BLaER1 treated with 17β-estradiol and CSF1 and Interleukin-3, amounts not matched to agents 10 nM and 100 nM (cell line): ENCODE results near the gene VPS8.

ENCODE experiments used
- H3K27ac ChIP-seq, 11 experiments: shearing (Covaris generic); formaldehyde crosslinking; 2 replicates each; pipeline ENCODE4 v1.8.1; 2022
- H3K27me3 ChIP-seq, 11 experiments: shearing (Covaris generic); formaldehyde crosslinking; 2 replicates each; pipeline ENCODE4 v1.8.1; 2022
- H3K36me3 ChIP-seq, 11 experiments: shearing (Covaris generic); formaldehyde crosslinking; 2 replicates each; pipeline ENCODE4 v1.8.1; 2022
- H3K4me1 ChIP-seq, 10 experiments: shearing (Covaris generic); formaldehyde crosslinking; 2 replicates each; pipeline ENCODE4 v1.8.1; 2022
- H3K4me2 ChIP-seq, 11 experiments: shearing (Covaris generic); formaldehyde crosslinking; 2 replicates each; pipeline ENCODE4 v1.8.1; 2022
- H3K4me3 ChIP-seq, 10 experiments: shearing (Covaris generic); formaldehyde crosslinking; 2 replicates each; pipeline ENCODE4 v1.8.1; 2022
- H3K9ac ChIP-seq, 11 experiments: shearing (Covaris generic); formaldehyde crosslinking; 2 replicates each; pipeline ENCODE4 v1.8.1; 2022
- H3K9me3 ChIP-seq, 11 experiments: shearing (Covaris generic); formaldehyde crosslinking; replicated peaks in 1 of 11; 2 replicates each; pipeline ENCODE4 v1.8.1; 2022
- H4K20me1 ChIP-seq, 11 experiments: shearing (Covaris generic); formaldehyde crosslinking; 2 replicates each; pipeline ENCODE4 v1.8.1; 2022
- Cebpa-rat ChIP-seq, 11 experiments: shearing (Covaris generic); IDR thresholded peaks; 2 replicates each; pipeline ENCODE4 v1.8.1; 2022

Gene VPS8

DNA sequence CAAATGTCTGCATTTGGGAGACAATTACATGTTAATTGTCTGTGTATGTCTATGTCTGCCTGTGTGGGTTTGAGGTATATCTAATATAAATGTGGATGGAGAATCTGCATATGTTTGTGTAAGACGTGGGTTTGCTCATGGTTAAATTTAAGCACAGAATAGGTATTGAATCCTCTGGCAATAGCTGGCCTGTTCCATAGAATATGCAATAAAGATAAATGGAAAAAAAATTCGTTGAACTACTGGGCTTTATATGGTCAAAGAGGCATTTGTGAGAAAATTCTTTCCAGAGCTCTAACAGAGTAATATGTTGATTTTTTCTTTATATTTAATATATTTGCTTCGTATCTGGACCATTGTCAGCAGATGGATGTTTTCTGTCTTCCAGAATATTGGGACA, 1.4 kb downstream of the VPS8 start:
- H3K36me3 ChIP-seq, result peaks cover 4 to 16% (median 13%) of the 10 kb centered on the region in 11 experiments; a peak in 17 of 22 replicates
- no peaks in the 10 kb centered on the region for H3K27me3 ChIP-seq
- peaks cover 21 to 62% (median 31%) of the 10 kb centered on the region in 10 experiments for H3K4me1 ChIP-seq
- H3K9me3 ChIP-seq, result no peaks in the 10 kb centered on the region
- H3K4me3 ChIP-seq, result peak overlapping the region; percentile 73 to 96 (median 88); a peak in 16 of 20 replicates
- H3K27ac ChIP-seq, result no peak overlapping the region
- H3K9ac ChIP-seq, result peak overlapping the region in 3 of 11 experiments; percentile 87 to 92 (median 87); a peak in 7 of 22 replicates
- peaks cover 0 to 35% (median 0%) of the 10 kb centered on the region in 11 experiments; a peak in 7 of 22 replicates for H4K20me1 ChIP-seq
- TF ChIP-seq Cebpa-rat (IDR thresholded peaks at IDR 0.05), result no peak
- peak overlapping the region; percentile 94 to 100 (median 99) for H3K4me2 ChIP-seq

DNA sequence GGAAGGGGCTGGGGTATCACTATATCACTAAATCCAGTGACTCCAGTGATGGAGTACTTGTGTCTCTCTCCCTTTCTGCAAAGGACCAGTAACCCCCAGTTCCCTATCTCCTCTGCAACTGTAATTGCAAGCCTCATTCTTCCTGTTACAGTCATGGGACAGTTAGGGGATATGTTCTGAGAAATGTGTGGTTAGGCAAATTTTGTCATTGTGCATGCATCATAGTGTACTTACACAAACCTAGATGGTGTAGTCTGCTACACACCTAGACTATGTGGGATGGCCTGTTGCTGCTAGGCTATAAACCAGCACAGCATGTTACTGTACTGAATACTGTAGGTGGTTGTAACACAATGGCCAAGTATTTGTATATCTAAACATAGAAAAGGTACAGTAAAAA, 2.2 kb downstream of the VPS8 start:
- Histone ChIP-seq H3K4me1 (peaks cover 21 to 66% (median 31%) of the 10 kb centered on the region in 10 experiments), H3K4me3 (peak overlapping the region in 1 of 10 experiments; percentile 75; a peak in 1 of 20 replicates), H3K9me3 (no peaks in the 10 kb centered on the region), H3K9ac (0 out of 22 replicates have a peak overlapping the region, but pooled peaks of 1 of the 11 experiments have one; percentile 49), H3K36me3 (peaks cover 4 to 17% (median 13%) of the 10 kb centered on the region in 11 experiments; a peak in 17 of 22 replicates), H3K4me2 (peak overlapping the region in 10 of 11 experiments; percentile 29 to 100 (median 98); a peak in 18 of 22 replicates), H4K20me1 (peaks cover 0 to 39% (median 0%) of the 10 kb centered on the region in 11 experiments; a peak in 7 of 22 replicates), H3K27ac (peak overlapping the region in 3 of 11 experiments; percentile 39 to 52 (median 43); a peak in 5 of 22 replicates), H3K27me3 (no peaks in the 10 kb centered on the region)
- TF ChIP-seq Cebpa-rat (IDR thresholded peaks at IDR 0.05), result no peak

DNA sequence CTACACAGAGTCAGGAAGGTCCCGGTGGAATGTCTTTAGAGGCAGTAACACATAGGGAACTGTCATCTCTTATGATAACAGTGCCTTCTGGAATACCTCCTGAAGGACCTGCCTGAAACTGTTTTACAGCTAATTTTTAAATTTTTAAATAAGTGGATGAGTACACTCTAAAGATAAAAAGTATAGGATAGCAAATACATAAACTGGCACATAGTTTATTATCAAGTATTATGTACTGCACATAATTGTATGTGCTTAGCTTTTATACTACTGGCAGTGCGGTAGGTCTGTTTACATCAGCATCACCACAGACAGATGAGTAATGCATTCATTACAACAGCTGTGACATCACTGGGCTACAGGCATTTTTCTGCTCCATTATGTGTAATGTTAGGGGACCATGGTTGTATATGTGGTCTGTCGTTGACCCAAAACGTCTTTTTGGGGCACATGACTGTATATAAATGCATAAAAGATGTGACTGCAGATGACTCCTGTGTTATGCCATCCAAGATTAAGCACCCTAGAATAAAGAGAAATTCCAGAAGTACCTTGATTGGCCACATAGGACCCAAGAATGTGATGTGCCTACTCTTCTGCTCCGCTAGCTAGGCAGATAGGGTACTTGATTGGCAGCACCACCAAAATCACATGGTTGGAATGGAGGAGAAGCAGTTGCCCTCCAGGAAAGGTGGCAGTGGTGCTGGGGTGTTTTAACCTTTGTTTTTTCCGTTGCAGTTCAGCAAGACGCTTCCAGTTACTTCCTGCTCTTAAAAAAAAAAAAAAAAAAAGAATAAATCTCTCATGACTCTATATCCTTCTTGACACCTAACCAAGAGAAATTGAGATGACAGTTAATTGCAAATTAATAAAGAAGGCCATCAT, 3.3 kb downstream of the VPS8 start:
- peaks cover 4 to 21% (median 13%) of the 10 kb centered on the region in 11 experiments; a peak in 17 of 22 replicates for H3K36me3 ChIP-seq
- no peak for TF ChIP-seq Cebpa-rat (IDR thresholded peaks at IDR 0.05)
- no peak overlapping the region for H3K27ac ChIP-seq
- no peaks in the 10 kb centered on the region for H3K27me3 ChIP-seq
- no peak overlapping the region for H3K9ac ChIP-seq
- H3K9me3 ChIP-seq, result no peaks in the 10 kb centered on the region
- peaks cover 0 to 48% (median 0%) of the 10 kb centered on the region in 11 experiments; a peak in 7 of 22 replicates for H4K20me1 ChIP-seq
- peak overlapping the region in 2 of 11 experiments; percentile 97 to 99; a peak in 4 of 22 replicates for H3K4me2 ChIP-seq
- no peak overlapping the region for H3K4me3 ChIP-seq
- peaks cover 21 to 74% (median 31%) of the 10 kb centered on the region in 10 experiments for H3K4me1 ChIP-seq

DNA sequence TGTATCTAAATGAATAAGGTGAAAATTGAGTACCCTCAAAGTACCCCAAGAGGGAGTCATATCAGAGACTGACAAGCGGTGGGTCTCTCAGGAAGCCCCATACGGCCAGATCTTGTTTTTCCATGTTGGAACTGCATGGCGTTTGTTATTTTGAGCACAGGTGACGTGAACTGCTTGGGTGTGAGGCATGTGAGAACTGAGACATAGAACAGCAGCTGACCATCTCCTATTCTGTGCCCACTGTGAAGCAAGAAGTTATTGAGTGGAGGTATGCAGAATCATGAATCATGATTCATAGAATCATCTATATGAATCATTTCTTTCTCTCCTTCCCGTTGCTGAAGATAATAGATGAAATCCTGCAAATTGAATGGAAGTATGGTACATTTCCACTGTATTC, 4.6 kb downstream of the VPS8 start:
- peaks cover 13 to 80% (median 22%) of the 10 kb centered on the region in 10 experiments for H3K4me1 ChIP-seq
- H4K20me1 ChIP-seq, result peaks cover 0 to 61% (median 0%) of the 10 kb centered on the region in 11 experiments; a peak in 8 of 22 replicates
- TF ChIP-seq Cebpa-rat (IDR thresholded peaks at IDR 0.05), result no peak
- H3K27me3 ChIP-seq, result no peaks in the 10 kb centered on the region
- no peak overlapping the region for H3K9ac ChIP-seq
- H3K9me3 ChIP-seq, result no peaks in the 10 kb centered on the region
- no peak overlapping the region for H3K4me3 ChIP-seq
- H3K4me2 ChIP-seq, result peak overlapping the region in 2 of 11 experiments; percentile 1 to 19; a peak in 2 of 22 replicates
- H3K27ac ChIP-seq, result no peak overlapping the region
- H3K36me3 ChIP-seq, result peaks cover 4 to 25% (median 13%) of the 10 kb centered on the region in 11 experiments; a peak in 17 of 22 replicates

DNA sequence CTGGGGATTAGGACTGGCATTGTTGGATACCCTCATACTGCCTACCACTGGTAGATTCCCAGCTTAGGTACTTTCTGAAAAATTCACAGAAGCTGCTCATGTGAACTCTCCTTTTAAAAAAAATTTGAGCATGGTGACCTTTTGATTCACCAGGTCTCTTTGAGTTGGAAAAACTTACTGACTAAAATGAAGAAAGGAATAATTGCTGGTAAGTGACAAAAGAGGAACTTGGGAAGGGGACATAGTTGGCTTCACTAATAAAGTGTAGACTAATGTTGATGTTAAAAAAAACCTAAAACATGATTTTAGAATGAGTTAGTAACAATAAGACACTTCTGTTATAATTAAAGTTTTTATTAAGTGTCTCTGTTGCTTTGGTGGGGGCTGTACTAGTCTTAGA, 8.6 kb downstream of the VPS8 start:
- Histone ChIP-seq H3K4me2 (peak overlapping the region in 2 of 11 experiments; percentile 59 to 69; a peak in 4 of 22 replicates), H3K9ac (no peak overlapping the region), H3K4me3 (no peak overlapping the region), H3K9me3 (no peaks in the 10 kb centered on the region), H3K27ac (no peak overlapping the region), H3K27me3 (no peaks in the 10 kb centered on the region), H3K4me1 (peaks cover 0 to 53% (median 3%) of the 10 kb centered on the region in 10 experiments; a peak in 9 of 20 replicates), H4K20me1 (peaks cover 0 to 91% (median 0%) of the 10 kb centered on the region in 11 experiments; a peak in 5 of 22 replicates), H3K36me3 (peaks cover 4 to 48% (median 18%) of the 10 kb centered on the region in 11 experiments; a peak in 17 of 22 replicates)
- no peak for TF ChIP-seq Cebpa-rat (IDR thresholded peaks at IDR 0.05)

DNA sequence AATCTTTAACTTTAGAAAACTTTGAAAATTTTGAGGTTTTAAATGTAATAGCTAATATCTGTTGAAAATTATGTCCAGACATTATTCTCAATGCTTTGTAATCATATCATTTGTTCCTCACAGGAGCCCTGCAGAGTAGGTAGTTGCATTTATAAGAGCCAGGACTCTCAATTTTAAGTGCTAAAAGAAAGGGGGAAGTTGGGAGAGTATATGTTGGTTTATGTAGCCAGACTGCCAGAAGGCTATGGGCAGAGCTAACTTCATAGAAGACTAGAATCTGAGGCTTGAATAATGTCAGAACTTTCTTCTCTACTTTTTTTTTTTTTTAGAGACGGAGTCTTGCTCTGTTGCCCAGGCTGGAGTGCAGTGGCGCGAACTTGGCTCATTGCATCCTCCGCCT, 9.1 kb downstream of the VPS8 start:
- Histone ChIP-seq H3K27me3 (no peaks in the 10 kb centered on the region), H3K9me3 (no peaks in the 10 kb centered on the region), H3K4me3 (no peak overlapping the region), H3K4me1 (peaks cover 0 to 48% (median 3%) of the 10 kb centered on the region in 10 experiments; a peak in 10 of 20 replicates), H3K4me2 (peak overlapping the region in 2 of 11 experiments; percentile 59 to 69; a peak in 3 of 22 replicates), H4K20me1 (peaks cover 0 to 91% (median 0%) of the 10 kb centered on the region in 11 experiments; a peak in 4 of 22 replicates), H3K9ac (no peak overlapping the region), H3K36me3 (peaks cover 4 to 48% (median 16%) of the 10 kb centered on the region in 11 experiments; a peak in 16 of 22 replicates), H3K27ac (no peak overlapping the region; a peak in 1 of 22 replicates)
- no peak for TF ChIP-seq Cebpa-rat (IDR thresholded peaks at IDR 0.05)

DNA sequence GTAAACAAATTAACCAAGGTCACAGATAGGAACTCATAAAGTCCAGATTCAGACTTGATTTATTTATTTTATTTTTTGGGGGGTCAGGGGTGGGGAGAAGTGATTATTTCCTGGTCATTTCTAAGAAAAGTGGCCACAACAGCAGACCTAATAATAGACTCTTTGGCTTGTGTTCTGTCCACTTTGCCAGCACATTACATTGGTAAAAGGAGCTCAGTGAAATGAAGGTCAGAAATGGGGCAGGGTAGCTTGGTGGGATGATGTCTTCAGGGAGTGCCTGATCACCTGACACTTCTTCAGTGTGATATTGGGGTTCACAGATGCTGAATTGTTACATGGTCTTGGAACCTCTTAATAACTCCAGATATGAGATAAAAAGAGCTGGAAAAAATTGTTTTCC, 10.1 kb downstream of the VPS8 start:
- no peaks in the 10 kb centered on the region for H3K9me3 ChIP-seq

DNA sequence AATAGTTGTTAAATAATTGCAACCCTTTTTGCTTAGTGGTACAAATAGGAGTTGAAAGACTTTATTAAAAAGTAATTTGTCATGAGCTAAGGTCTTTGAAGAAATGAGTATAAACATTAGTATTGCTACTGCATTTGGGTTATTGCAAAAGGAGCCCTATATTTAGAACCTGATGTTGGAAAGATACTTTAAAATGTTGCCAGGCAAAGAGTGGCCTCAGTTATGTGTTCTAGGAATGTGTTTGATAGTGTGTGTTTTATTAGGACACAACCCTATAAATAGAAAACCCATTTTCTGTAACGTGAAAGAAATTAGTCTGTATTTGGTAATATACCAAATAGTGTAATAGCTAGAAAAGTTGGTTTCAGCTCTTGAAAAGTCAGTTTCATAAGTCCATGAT, 10.7 kb downstream of the VPS8 start:
- H3K27me3 ChIP-seq, result no peaks in the 10 kb centered on the region
- H3K36me3 ChIP-seq, result peaks cover 0 to 55% (median 14%) of the 10 kb centered on the region in 11 experiments; a peak in 12 of 22 replicates
- no peak overlapping the region for H3K27ac ChIP-seq
- TF ChIP-seq Cebpa-rat (IDR thresholded peaks at IDR 0.05), result no peak
- H3K9ac ChIP-seq, result no peak overlapping the region
- peaks cover 0 to 36% (median 9%) of the 10 kb centered on the region in 10 experiments; a peak in 15 of 20 replicates for H3K4me1 ChIP-seq
- H3K4me2 ChIP-seq, result no peak overlapping the region
- H3K9me3 ChIP-seq, result no peaks in the 10 kb centered on the region
- H4K20me1 ChIP-seq, result peaks cover 0 to 95% (median 0%) of the 10 kb centered on the region in 11 experiments; a peak in 4 of 22 replicates
- no peak overlapping the region for H3K4me3 ChIP-seq

More for the DNA sequence above, 10.1 kb downstream of the VPS8 start:
- no peak overlapping the region for H3K4me2 ChIP-seq
- no peak for TF ChIP-seq Cebpa-rat (IDR thresholded peaks at IDR 0.05)
- H3K9ac ChIP-seq, result no peak overlapping the region
- H3K36me3 ChIP-seq, result peaks cover 0 to 49% (median 13%) of the 10 kb centered on the region in 11 experiments; a peak in 10 of 22 replicates
- H3K27ac ChIP-seq, result no peak overlapping the region
- H3K4me3 ChIP-seq, result no peak overlapping the region
- H3K27me3 ChIP-seq, result no peaks in the 10 kb centered on the region
- H3K4me1 ChIP-seq, result peaks cover 0 to 41% (median 9%) of the 10 kb centered on the region in 10 experiments; a peak in 15 of 20 replicates
- H4K20me1 ChIP-seq, result peaks cover 0 to 96% (median 0%) of the 10 kb centered on the region in 11 experiments; a peak in 4 of 22 replicates
